GM18502 (cell line): ENCODE results near the gene TPO.
"Not testable (repeated sequence)": the region's sequence is repeated elsewhere in the genome, so short reads cannot be mapped to it uniquely, and the experiment has no call there.

Experiments used
- ATAC-seq: cut with Tn5 transposase; IDR thresholded peaks from one replicate; pipeline ENCODE4 v1.9.1; 2021; ENCODE audit warnings: mild to moderate bottlenecking; ENCODE audit not compliant: unreplicated experiment, poor library complexity

Gene TPO

GRCh38 chr2:1481406-1482252, 68.4 kb downstream of the TPO start:
- no peak for ATAC-seq

- ATAC-seq, result no peak
Measured at GRCh38 chr2:1482253-1482675, 69.0 kb downstream of the TPO start.

GRCh38 chr2:1482981-1483380, 69.7 kb downstream of the TPO start:
- ATAC-seq, result no peak

GRCh38 chr2:1483551-1483950, 70.3 kb downstream of the TPO start:
- ATAC-seq, result no peak

GRCh38 chr2:1484131-1484884, 71.0 kb downstream of the TPO start:
- no peak for ATAC-seq

GRCh38 chr2:1486670-1487069, 73.4 kb downstream of the TPO start:
- ATAC-seq, result no peak

- no peak for ATAC-seq
Measured at GRCh38 chr2:1487758-1488157, 74.5 kb downstream of the TPO start.

- no peak for ATAC-seq
Measured at GRCh38 chr2:1488181-1488671, 75.0 kb downstream of the TPO start.

- ATAC-seq, result no peak
Measured at GRCh38 chr2:1488851-1489250, 75.6 kb downstream of the TPO start.

- ATAC-seq, result no peak
Measured at GRCh38 chr2:1489486-1489885, 76.2 kb downstream of the TPO start.

- ATAC-seq, result not testable (repeated sequence)
Measured at GRCh38 chr2:1490381-1490780, 77.1 kb downstream of the TPO start.

- ATAC-seq, result no peak
Measured at GRCh38 chr2:1491751-1492150, 78.5 kb downstream of the TPO start.

GRCh38 chr2:1492231-1492630, 79.0 kb downstream of the TPO start:
- not testable (repeated sequence) for ATAC-seq

GRCh38 chr2:1492711-1493430, 79.6 kb downstream of the TPO start:
- ATAC-seq, result no peak

- no peak for ATAC-seq
Measured at GRCh38 chr2:1493431-1494126, 80.3 kb downstream of the TPO start.

- no peak for ATAC-seq
Measured at GRCh38 chr2:1494257-1494656, 81.0 kb downstream of the TPO start.

GRCh38 chr2:1494906-1495305, 81.6 kb downstream of the TPO start:
- ATAC-seq, result no peak

GRCh38 chr2:1495676-1496358, 82.6 kb downstream of the TPO start:
- no peak for ATAC-seq

- no peak for ATAC-seq
Measured at GRCh38 chr2:1496359-1496821, 83.1 kb downstream of the TPO start.
